K562 (cell line): ENCODE data around the gene HRC. TPM values are rescaled to one million over a fixed set of nuclear protein-coding genes. Genes with fewer than 3 reads are reported as not detected.

Experiments
- AFF4 ChIP-seq: sonication (generic); formaldehyde crosslinking; IDR thresholded peaks from 2 replicates; pipeline ENCODE4 v1.8.0; 2023; ENCODE audit warnings: mild to moderate bottlenecking, missing genetic modification reagents
- ATF7 ChIP-seq: fragments of 450-650 bp; IDR thresholded peaks from 2 replicates; pipeline ENCODE4 v1.7.1; 2014; ENCODE audit warnings: mild to moderate bottlenecking, moderate library complexity
- CBFA2T3 ChIP-seq: fragments of 450-650 bp; IDR thresholded peaks from 2 replicates; pipeline ENCODE4 v1.6.1; 2017
- CCNT2 ChIP-seq: IDR thresholded peaks from 2 replicates; pipeline ENCODE4 v1.6.1; 2011; ENCODE audit warnings: borderline replicate concordance, low read depth, mild to moderate bottlenecking, moderate library complexity, mixed read lengths, low read length; ENCODE audit not compliant: insufficient read length; ENCODE audit errors: extremely low read depth
- GATAD2A ChIP-seq: fragments of 450-650 bp; IDR thresholded peaks from 2 replicates; pipeline ENCODE4 v1.6.1; 2017
- HCFC1 ChIP-seq: IDR thresholded peaks from 2 replicates; pipeline ENCODE4 v1.6.1; 2012; ENCODE audit warnings: low read depth, low read length, improper control_type of control experiment
- HNRNPLL ChIP-seq: fragments of 200-400 bp; formaldehyde crosslinking; IDR thresholded peaks from 2 replicates; pipeline ENCODE4 v1.6.1; 2017; ENCODE audit warnings: low read length, low read depth, mild to moderate bottlenecking; ENCODE audit not compliant: poor library complexity, severe bottlenecking
- L3MBTL2 ChIP-seq: fragments of 450-650 bp; IDR thresholded peaks from 2 replicates; pipeline ENCODE4 v1.6.1; 2016; ENCODE audit warnings: mild to moderate bottlenecking, moderate library complexity
- MITF ChIP-seq: IDR thresholded peaks from 2 replicates; pipeline ENCODE4 v1.6.1; 2014; ENCODE audit warnings: antibody characterized with exemption
- MTA3 ChIP-seq: fragments of 450-650 bp; formaldehyde crosslinking; IDR thresholded peaks from 2 replicates; pipeline ENCODE4 v1.6.1; 2017; ENCODE audit warnings: mild to moderate bottlenecking, borderline replicate concordance
- POLR2B ChIP-seq: fragments of 450-650 bp; IDR thresholded peaks from 2 replicates; pipeline ENCODE4 v1.6.1; 2018; ENCODE audit warnings: low read depth; ENCODE audit not compliant: partially characterized antibody
- RBM39 ChIP-seq: fragments of 200-400 bp; formaldehyde crosslinking; optimal IDR thresholded peaks from 2 replicates; pipeline ENCODE3; 2018; ENCODE audit warnings: low read depth, low read length
- SMARCB1 ChIP-seq: IDR thresholded peaks from 2 replicates; pipeline ENCODE4 v1.6.1; 2011; ENCODE audit warnings: improper control_type of control experiment, low read depth; ENCODE audit not compliant: insufficient read length
- XRCC5 ChIP-seq: fragments of 200-400 bp; formaldehyde crosslinking; IDR thresholded peaks from 2 replicates; pipeline ENCODE4 v1.6.1; 2017; ENCODE audit warnings: low read depth, mild to moderate bottlenecking, low read length
- polyA plus RNA-seq, 8 experiments: library from polyadenylated mRNA; depleted of rRNA in 4 of 8; stranded (reverse) in 5 of 8; unstranded in 3 of 8; fragments of >200 nt; fragmentation: Nextera tagmentation in 2 of 8; fragmentation: Illumina TruSeq in 1 of 8; extraction: Ambion mirVana in 2 of 8; extraction: Trizol in 1 of 8; gene quantifications; 2 replicates each; pipeline versions ENCODE4 v1.2.1 to v1.2.3, GENCODE V29; 2011 to 2014; ENCODE audit warnings: inconsistent platforms in 1 of 8, missing spikeins in 1 of 8
- total RNA-seq, 7 experiments: library from RNA; depleted of rRNA in 6 of 7; stranded (reverse); fragments of >200 nt in 6 of 7; fragmentation: Illumina TruSeq in 2 of 7; extraction: Trizol in 2 of 7; gene quantifications; 2 replicates each; pipeline versions ENCODE4 v1.2.1 to v1.2.3, GENCODE V29; 2011 to 2021; ENCODE audit warnings: low replicate concordance in 1 of 7
- TF ChIP-seq, protein P1 (sequence below), 3 experiments: fragments of 200-800 bp in 1 of 3; sonication (Bioruptor generic) in 1 of 3; sonication (generic) in 1 of 3; formaldehyde crosslinking in 1 of 3; IDR thresholded peaks; 2 replicates each; pipeline versions ENCODE4 v1.6.1 to v1.8.0; 2016 to 2022; ENCODE audit warnings: mild to moderate bottlenecking in 2 of 3, missing compliant biosample characterization in 2 of 3, missing genetic modification characterization in 2 of 3, missing genetic modification reagents in 1 of 3

The HRC gene
- total and polyA plus RNA-seq, 9 of the 15 experiments (the other 6 are each of a cell fraction or from before 2014, with no cell fraction given) = 0.66 to 18.7 (median 13.1) TPM

- TF ChIP-seq MTA3 = peak; percentile 39; the same call in 1 of the 2 replicates
- peak; percentile 13 for TF ChIP-seq RBM39
- TF ChIP-seq XRCC5 = 0 out of 2 replicates have a peak, but pooled peaks have one; percentile 68
- peak; percentile 49; the same call in 1 of the 2 replicates for TF ChIP-seq MITF
- peak; percentile 71; the same call in 1 of the 2 replicates for TF ChIP-seq L3MBTL2
- peak; percentile 2 for TF ChIP-seq CBFA2T3
- TF ChIP-seq CCNT2 = peak; percentile 52
- peak; percentile 100 for TF ChIP-seq ATF7
- no peak for TF ChIP-seq SMARCB1
- TF ChIP-seq HNRNPLL = peak; percentile 36
- peak; percentile 50; the same call in 1 of the 2 replicates for TF ChIP-seq AFF4 (CRISPR knock-in tag)
- peak; percentile 88; the same call in 1 of the 2 replicates for TF ChIP-seq GATAD2A
- TF ChIP-seq, protein P1, sequence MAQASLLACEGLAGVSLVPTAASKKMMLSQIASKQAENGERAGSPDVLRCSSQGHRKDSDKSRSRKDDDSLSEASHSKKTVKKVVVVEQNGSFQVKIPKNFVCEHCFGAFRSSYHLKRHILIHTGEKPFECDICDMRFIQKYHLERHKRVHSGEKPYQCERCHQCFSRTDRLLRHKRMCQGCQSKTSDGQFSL (CRISPR knock-in tag; IDR thresholded peaks at IDR 0.05) = peak; percentile 59
- TF ChIP-seq, protein P1 (tag; IDR thresholded peaks at IDR 0.05) = no peak
- peak; percentile 23 for TF ChIP-seq POLR2B
- peak; percentile 12; the same call in 1 of the 2 replicates for TF ChIP-seq HCFC1
Measured at GRCh38 chr19:49150106-49150943, 4.9 kb downstream of the HRC start (continued).
